GM12878 (cell line): Measurements from ENCODE around the gene WDR74. TPM values are rescaled to one million over a fixed set of nuclear protein-coding genes. Genes with fewer than 3 reads are reported as not detected.

Experiments used
- BCL11A ChIP-seq: IDR thresholded peaks from 2 replicates; pipeline ENCODE4 v1.6.1; 2011; ENCODE audit warnings: low read depth, low read length
- BRCA1 ChIP-seq: IDR thresholded peaks from 2 replicates; pipeline ENCODE4 v1.6.1; 2011; ENCODE audit warnings: low read depth, low read length, improper control_type of control experiment
- CHD4 ChIP-seq: fragments of 200-600 bp; sonication (generic); IDR thresholded peaks from 2 replicates; pipeline ENCODE4 v1.6.1; 2016; ENCODE audit warnings: mild to moderate bottlenecking
- CREB1 ChIP-seq: IDR thresholded peaks from 2 replicates; pipeline ENCODE4 v1.6.1; 2012; ENCODE audit warnings: low read depth, mild to moderate bottlenecking, inconsistent platforms
- EZH2 ChIP-seq: IDR thresholded peaks from 2 replicates; pipeline ENCODE4 v1.6.1; 2012; ENCODE audit warnings: low read depth, mild to moderate bottlenecking, control low read depth, inconsistent platforms, low read length, borderline replicate concordance; ENCODE audit not compliant: control insufficient read depth
- FOXK2 ChIP-seq: fragments of 450-650 bp; IDR thresholded peaks from 2 replicates; pipeline ENCODE4 v1.6.1; 2017; ENCODE audit warnings: mild to moderate bottlenecking, moderate library complexity
- HDGF ChIP-seq: fragments of 450-650 bp; IDR thresholded peaks from 2 replicates; pipeline ENCODE4 v1.6.1; 2016; ENCODE audit warnings: antibody characterized with exemption
- NBN ChIP-seq: fragments of 450-650 bp; IDR thresholded peaks from 2 replicates; pipeline ENCODE4 v1.6.1; 2016
- NR2C1 ChIP-seq: fragments of 450-650 bp; IDR thresholded peaks from 2 replicates; pipeline ENCODE4 v1.6.1; 2017; ENCODE audit warnings: antibody characterized with exemption, mild to moderate bottlenecking, moderate library complexity
- PML ChIP-seq: IDR thresholded peaks from 2 replicates; pipeline ENCODE4 v1.6.1; 2012; ENCODE audit warnings: low read length, inconsistent platforms
- SMARCA5 ChIP-seq: fragments of 450-650 bp; IDR thresholded peaks from 2 replicates; pipeline ENCODE4 v1.6.1; 2017; ENCODE audit warnings: mild to moderate bottlenecking
- SRF ChIP-seq, 2 experiments: IDR thresholded peaks; 2 replicates each; pipeline ENCODE4 v1.6.1; 2011; ENCODE audit warnings: low read depth in 2 of 2, low read length in 2 of 2, mild to moderate bottlenecking in 1 of 2, moderate library complexity in 1 of 2
- TBL1XR1 ChIP-seq: IDR thresholded peaks from 2 replicates; pipeline ENCODE4 v1.6.1; 2012; ENCODE audit warnings: low read depth, low read length, improper control_type of control experiment
- TCF3 ChIP-seq: IDR thresholded peaks from 2 replicates; pipeline ENCODE4 v1.6.1; 2012; ENCODE audit warnings: low read depth, mild to moderate bottlenecking, low read length, borderline replicate concordance; ENCODE audit not compliant: insufficient read depth
- ZNF207 ChIP-seq: fragments of 450-650 bp; IDR thresholded peaks from 2 replicates; pipeline ENCODE4 v1.6.1; 2014; ENCODE audit warnings: antibody characterized with exemption, mild to moderate bottlenecking, borderline replicate concordance
- ZNF24 ChIP-seq: fragments of 450-650 bp; IDR thresholded peaks from 2 replicates; pipeline ENCODE4 v1.6.1; 2017; ENCODE audit warnings: antibody characterized with exemption, mild to moderate bottlenecking
- ZNF622 ChIP-seq: fragments of 450-650 bp; IDR thresholded peaks from 2 replicates; pipeline ENCODE4 v1.6.1; 2017; ENCODE audit warnings: mild to moderate bottlenecking, inconsistent platforms
- polyA plus RNA-seq, 11 experiments: library from polyadenylated mRNA; depleted of rRNA in 4 of 11; unstranded in 6 of 11; stranded (reverse) in 5 of 11; fragments of >200 nt; fragmentation: Nextera tagmentation in 4 of 11; fragmentation: Illumina TruSeq in 1 of 11; extraction: Ambion mirVana in 4 of 11; extraction: Trizol in 1 of 11; gene quantifications; 1 replicate in 1 of 11; 2 replicates in 10 of 11; pipeline versions ENCODE4 v1.2.1 to v1.2.3, GENCODE V29; 2011 to 2016; ENCODE audit warnings: inconsistent platforms in 2 of 11, missing spikeins in 2 of 11, low read depth in 1 of 11
- total RNA-seq, 4 experiments: library from RNA; depleted of rRNA in 3 of 4; stranded (reverse); fragments of >200 nt in 3 of 4; fragmentation: Illumina TruSeq in 1 of 4; extraction: Trizol in 1 of 4; gene quantifications; 2 replicates each; pipeline versions ENCODE4 v1.2.1 to v1.2.3, GENCODE V29; 2013 to 2021
- TF ChIP-seq, protein P1 (sequence below): IDR thresholded peaks from 2 replicates; pipeline ENCODE4 v1.6.1; 2012; ENCODE audit warnings: low read depth, low read length, improper control_type of control experiment
- TF ChIP-seq, protein P2 (sequence below): fragments of 150-350 bp; IDR thresholded peaks from 2 replicates; pipeline ENCODE4 v1.6.1; 2014; ENCODE audit warnings: mild to moderate bottlenecking, low read depth, low read length
- TF ChIP-seq, protein P3 (sequence below): fragments of 450-650 bp; IDR thresholded peaks from 2 replicates; pipeline ENCODE4 v1.6.1; 2017; ENCODE audit warnings: mild to moderate bottlenecking, moderate library complexity
- TF ChIP-seq, protein P4 (sequence below): fragments of 450-650 bp; IDR thresholded peaks from 2 replicates; pipeline ENCODE4 v1.6.1; 2018; ENCODE audit warnings: mild to moderate bottlenecking, low read depth, moderate library complexity; ENCODE audit not compliant: partially characterized antibody

WDR74 gene
- total and polyA plus RNA-seq, 10 of the 15 experiments (the other 5 are each of a cell fraction or from before 2014, with no cell fraction given): 18.2 to 103 (median 60.7) TPM

DNA sequence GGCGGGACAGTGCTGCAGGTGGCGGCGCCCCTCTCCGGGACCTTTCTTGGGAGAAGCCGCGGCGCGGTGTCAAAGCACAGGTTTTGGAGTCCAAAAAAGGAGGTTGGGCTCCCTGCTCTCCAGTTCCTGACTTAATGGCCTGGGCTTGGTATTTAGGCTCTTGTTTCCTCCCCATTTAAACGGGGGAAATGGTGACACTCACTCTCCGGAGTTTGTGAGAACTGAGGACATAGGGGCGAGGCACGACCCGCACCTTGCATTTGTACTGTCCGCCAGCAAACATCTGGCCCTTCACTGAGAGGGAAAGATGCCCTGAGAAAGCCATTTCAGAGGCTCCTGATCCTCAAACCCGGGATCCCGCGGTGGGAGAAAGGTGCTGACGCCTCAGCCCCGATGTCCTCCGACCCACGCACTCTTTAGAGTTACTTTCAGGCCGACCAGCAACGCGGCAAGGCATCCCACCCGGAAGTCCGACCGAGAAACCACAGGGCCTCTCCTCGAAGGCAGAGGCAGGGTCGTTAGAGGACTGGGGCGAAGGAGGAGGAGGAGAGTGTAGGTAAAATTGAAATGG is 2.9 kb upstream of the WDR74 start (continued):
- TF ChIP-seq, protein P1, sequence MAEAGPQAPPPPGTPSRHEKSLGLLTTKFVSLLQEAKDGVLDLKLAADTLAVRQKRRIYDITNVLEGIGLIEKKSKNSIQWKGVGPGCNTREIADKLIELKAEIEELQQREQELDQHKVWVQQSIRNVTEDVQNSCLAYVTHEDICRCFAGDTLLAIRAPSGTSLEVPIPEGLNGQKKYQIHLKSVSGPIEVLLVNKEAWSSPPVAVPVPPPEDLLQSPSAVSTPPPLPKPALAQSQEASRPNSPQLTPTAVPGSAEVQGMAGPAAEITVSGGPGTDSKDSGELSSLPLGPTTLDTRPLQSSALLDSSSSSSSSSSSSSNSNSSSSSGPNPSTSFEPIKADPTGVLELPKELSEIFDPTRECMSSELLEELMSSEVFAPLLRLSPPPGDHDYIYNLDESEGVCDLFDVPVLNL: no peak
- no peak for TF ChIP-seq HDGF
- peak; percentile 32; the same call in 1 of the 2 replicates for TF ChIP-seq CREB1
- TF ChIP-seq ZNF24: no peak
- TF ChIP-seq TBL1XR1: no peak
- TF ChIP-seq, protein P2, sequence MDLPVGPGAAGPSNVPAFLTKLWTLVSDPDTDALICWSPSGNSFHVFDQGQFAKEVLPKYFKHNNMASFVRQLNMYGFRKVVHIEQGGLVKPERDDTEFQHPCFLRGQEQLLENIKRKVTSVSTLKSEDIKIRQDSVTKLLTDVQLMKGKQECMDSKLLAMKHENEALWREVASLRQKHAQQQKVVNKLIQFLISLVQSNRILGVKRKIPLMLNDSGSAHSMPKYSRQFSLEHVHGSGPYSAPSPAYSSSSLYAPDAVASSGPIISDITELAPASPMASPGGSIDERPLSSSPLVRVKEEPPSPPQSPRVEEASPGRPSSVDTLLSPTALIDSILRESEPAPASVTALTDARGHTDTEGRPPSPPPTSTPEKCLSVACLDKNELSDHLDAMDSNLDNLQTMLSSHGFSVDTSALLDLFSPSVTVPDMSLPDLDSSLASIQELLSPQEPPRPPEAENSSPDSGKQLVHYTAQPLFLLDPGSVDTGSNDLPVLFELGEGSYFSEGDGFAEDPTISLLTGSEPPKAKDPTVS: no peak
- TF ChIP-seq, protein P3, sequence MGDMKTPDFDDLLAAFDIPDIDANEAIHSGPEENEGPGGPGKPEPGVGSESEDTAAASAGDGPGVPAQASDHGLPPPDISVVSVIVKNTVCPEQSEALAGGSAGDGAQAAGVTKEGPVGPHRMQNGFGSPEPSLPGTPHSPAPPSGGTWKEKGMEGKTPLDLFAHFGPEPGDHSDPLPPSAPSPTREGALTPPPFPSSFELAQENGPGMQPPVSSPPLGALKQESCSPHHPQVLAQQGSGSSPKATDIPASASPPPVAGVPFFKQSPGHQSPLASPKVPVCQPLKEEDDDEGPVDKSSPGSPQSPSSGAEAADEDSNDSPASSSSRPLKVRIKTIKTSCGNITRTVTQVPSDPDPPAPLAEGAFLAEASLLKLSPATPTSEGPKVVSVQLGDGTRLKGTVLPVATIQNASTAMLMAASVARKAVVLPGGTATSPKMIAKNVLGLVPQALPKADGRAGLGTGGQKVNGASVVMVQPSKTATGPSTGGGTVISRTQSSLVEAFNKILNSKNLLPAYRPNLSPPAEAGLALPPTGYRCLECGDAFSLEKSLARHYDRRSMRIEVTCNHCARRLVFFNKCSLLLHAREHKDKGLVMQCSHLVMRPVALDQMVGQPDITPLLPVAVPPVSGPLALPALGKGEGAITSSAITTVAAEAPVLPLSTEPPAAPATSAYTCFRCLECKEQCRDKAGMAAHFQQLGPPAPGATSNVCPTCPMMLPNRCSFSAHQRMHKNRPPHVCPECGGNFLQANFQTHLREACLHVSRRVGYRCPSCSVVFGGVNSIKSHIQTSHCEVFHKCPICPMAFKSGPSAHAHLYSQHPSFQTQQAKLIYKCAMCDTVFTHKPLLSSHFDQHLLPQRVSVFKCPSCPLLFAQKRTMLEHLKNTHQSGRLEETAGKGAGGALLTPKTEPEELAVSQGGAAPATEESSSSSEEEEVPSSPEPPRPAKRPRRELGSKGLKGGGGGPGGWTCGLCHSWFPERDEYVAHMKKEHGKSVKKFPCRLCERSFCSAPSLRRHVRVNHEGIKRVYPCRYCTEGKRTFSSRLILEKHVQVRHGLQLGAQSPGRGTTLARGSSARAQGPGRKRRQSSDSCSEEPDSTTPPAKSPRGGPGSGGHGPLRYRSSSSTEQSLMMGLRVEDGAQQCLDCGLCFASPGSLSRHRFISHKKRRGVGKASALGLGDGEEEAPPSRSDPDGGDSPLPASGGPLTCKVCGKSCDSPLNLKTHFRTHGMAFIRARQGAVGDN: peak; percentile 58
- TF ChIP-seq CHD4: no peak
- TF ChIP-seq NBN: no peak
- TF ChIP-seq, protein P4, sequence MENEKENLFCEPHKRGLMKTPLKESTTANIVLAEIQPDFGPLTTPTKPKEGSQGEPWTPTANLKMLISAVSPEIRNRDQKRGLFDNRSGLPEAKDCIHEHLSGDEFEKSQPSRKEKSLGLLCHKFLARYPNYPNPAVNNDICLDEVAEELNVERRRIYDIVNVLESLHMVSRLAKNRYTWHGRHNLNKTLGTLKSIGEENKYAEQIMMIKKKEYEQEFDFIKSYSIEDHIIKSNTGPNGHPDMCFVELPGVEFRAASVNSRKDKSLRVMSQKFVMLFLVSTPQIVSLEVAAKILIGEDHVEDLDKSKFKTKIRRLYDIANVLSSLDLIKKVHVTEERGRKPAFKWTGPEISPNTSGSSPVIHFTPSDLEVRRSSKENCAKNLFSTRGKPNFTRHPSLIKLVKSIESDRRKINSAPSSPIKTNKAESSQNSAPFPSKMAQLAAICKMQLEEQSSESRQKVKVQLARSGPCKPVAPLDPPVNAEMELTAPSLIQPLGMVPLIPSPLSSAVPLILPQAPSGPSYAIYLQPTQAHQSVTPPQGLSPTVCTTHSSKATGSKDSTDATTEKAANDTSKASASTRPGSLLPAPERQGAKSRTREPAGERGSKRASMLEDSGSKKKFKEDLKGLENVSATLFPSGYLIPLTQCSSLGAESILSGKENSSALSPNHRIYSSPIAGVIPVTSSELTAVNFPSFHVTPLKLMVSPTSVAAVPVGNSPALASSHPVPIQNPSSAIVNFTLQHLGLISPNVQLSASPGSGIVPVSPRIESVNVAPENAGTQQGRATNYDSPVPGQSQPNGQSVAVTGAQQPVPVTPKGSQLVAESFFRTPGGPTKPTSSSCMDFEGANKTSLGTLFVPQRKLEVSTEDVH: no peak
- TF ChIP-seq FOXK2: no peak
- no peak for TF ChIP-seq TCF3
- peak; percentile 38; the same call in 1 of the 2 replicates for TF ChIP-seq SMARCA5
- no peak for TF ChIP-seq ZNF622
- TF ChIP-seq EZH2: no peak
- TF ChIP-seq ZNF207: no peak
- TF ChIP-seq BRCA1: no peak
- no peak for TF ChIP-seq BCL11A
- no peak for TF ChIP-seq NR2C1
- TF ChIP-seq SRF (IDR thresholded peaks at IDR 0.05; ENCODE audit: low read depth in 2 of 2, low read length in 2 of 2): no peak
- no peak for TF ChIP-seq PML
